CD4-positive, alpha-beta T cell treated with Interleukin-4 for 4 hours (primary cell): Measurements from ENCODE around the gene CZIB.
"Not testable (repeated sequence)": the region's sequence is repeated elsewhere in the genome, so short reads cannot be mapped to it uniquely, and the experiment has no call there.

Experiments
- DNase-seq: peaks from one replicate; pipeline ENCODE4 v3.0.0-alpha.2; 2020

Gene CZIB

DNA sequence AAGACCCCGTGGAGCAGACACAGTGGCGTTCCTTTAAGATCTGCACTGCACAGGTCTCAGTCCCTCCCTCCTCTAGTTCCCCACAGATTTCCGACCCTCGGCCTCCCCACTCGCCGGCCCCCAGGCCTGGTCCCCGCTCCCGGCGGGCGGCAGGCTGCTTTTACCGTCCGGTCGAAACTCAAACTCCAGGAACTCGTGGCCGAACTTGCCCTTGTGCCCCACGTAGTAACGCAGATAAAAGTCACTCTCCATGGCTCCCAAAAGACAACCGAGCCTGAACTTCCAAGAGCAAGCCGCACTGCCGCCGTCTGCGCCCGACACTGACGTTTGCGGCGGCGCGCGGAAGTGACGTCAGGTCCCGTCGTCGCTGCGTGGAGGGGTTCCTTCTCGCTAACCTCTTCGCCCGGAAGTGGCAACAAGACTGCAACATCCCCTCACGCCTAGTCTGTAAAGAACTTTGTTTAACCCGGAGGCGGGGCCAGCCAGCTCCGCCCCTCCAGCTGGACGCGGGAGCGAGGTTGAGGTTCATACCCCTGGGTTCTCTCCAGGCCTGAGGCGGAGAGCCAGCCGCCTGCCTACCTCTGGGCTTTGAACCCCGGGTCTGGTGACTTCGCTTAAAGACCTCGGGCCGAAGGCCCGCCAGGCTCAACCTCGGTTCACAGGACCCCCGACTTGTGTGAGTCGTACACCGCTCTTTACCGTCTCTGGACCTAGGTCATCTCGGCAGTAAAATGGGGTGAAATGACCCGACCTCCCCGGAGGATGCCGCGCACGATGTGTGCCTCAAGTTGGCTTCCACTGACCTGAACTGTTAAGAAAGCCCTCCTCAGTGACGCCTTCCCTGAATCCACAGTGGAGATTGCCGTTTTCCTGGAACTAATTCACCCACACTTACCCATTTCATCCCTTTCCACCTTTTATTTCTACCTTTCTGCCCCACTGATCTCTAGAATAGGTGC, 18.0 kb upstream of the CZIB start, which contains the start of gene MAGOH:
Gene MAGOH, minus strand, starts transcription at position 322 of the 959 bp plus-strand sequence. Its CDS starts 70 bp downstream, at position 252.
- peak; percentile 93 for DNase-seq

- DNase-seq: no peak
Measured at GRCh38 chr1:53237638-53238037, 17.2 kb upstream of the CZIB start.

DNA sequence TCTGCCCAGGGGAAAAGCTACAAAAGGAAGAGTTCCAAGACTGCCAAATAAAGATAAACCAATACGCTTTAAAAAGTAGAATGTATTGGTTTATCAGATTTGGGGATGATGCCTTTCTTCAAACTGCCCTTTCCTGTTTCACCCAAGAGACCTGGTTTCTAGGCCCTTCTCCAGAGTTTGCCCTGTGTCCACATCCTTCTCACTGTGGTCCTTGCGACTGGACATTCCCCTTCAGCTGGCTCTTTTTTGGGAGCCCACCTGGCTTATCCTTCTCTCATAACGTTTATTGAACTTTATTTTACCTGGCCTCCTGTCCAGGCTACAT, 490 bp upstream of the CZIB start:
- no peak for DNase-seq

DNA sequence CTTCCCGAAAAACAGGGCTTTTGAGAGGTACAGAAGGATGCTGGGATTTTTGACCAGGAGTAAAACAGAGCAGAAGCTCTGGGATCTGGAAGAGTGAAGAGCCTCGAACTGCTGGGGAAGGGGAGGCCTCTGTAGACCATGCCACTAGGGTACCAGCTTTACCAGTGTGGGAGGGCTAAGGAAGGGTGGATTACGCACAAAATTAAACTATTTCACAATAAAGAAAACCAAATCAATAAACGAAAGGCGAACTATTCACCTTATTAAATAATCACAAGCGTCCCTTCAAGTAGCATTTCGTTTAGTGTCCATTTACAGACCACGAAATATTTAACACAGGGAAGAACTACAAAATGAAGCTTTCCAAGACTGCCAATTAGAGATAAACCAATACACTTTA, 723 bp downstream of the CZIB start:
- DNase-seq: no peak

DNA sequence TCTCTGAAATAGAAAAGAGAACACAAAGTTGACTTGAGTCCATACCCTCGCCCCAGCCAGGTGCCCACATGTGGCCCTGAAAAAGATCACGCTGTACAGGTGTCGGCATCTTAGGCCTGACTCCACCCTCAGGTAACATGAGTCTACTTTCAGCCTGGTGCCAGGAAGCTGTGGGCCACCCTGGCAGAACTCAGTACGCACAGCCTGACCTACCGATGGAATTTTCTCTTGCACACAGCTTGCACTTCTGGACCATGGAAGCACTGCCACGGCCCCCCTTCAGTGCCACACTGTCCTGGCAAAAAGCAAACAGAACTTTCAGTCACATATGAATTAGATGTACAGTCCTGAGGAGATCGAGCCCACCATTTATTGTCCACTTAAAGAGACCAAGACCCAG, 2.2 kb downstream of the CZIB start:
- DNase-seq: no peak

GRCh38 chr1:53214376-53214940, 6.0 kb downstream of the CZIB start:
- no peak for DNase-seq

- DNase-seq: no peak
Measured at GRCh38 chr1:53210954-53211353, 9.5 kb downstream of the CZIB start.

DNA sequence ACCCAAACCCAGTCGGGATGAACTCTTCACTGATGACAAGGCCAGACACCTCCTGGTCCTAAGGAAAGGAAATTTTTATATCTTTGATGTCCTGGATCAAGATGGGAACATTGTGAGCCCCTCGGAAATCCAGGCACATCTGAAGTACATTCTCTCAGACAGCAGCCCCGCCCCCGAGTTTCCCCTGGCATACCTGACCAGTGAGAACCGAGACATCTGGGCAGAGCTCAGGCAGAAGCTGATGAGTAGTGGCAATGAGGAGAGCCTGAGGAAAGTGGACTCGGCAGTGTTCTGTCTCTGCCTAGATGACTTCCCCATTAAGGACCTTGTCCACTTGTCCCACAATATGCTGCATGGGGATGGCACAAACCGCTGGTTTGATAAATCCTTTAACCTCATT, 10.1 kb downstream of the CZIB start:
- no peak for DNase-seq

DNA sequence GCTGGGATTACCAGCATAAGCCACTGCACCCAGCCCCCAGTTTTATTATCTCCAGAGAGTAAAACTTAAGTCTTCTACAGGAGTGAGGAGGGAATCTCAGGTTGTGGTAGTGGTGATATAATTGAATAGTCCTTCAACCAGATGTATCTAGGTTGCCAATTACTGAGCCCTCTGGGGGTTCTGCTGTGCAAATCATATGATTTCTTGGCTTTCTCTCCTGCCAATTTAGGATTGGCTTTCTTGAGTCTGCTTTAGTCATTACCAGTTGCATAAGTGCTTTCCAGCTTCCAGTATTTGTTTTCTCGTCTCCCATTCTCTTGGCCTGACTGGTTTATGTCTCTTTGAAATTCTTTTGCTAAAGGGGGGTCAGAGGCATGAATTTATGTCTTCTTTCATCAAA, 12.7 kb downstream of the CZIB start:
- no peak for DNase-seq

- no peak for DNase-seq
Measured at GRCh38 chr1:53206735-53207379, 13.6 kb downstream of the CZIB start.

DNA sequence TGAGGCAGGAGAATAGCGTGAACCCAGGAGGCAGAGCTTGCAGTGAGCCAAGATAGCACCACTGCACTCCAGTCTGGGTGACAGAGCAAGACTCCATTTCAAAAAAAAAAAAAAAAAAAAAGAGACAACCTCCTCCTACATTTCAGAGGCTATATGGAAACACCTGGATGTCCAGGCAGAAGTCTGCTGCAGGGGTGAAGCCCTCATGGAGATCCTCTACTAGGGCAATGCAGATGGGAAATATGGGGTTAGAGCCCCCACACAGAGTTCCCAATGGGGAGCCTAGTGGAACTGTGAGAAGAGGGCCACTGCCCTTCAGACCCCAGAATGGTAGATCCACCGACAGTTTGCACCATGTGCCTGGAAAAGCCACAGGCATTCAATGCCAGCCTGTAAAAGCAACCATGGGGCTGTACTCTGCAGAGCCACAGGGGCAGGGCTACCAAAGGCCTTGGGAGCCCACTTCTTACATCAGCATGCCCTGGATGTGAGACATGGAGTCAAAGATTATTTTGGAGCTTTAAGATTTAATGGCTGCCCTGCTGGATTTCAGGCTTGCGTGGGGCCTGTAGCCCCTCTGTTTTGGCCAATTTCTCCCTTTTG, 14.2 kb downstream of the CZIB start:
- DNase-seq: not testable (repeated sequence)

DNA sequence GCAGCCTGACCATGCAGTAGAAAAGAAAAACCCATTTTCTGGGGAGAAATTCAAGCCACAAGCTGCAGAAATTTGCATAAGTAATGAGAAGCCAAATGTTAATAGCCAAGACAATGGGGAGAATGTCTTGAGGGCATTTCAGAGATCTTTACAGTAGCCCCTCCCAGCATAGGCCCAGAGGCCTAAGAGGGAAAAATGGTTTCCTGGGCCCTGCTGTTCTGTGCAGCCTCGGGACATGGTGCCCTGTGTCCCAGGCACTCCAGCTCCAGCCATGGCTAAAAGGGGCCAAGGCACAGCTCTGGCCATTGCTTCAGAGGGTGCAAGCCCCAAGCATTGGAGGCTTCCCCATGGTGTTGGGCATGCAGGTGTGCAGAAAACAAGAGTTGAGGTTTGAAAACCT, 14.9 kb downstream of the CZIB start:
- not testable (repeated sequence) for DNase-seq

DNA sequence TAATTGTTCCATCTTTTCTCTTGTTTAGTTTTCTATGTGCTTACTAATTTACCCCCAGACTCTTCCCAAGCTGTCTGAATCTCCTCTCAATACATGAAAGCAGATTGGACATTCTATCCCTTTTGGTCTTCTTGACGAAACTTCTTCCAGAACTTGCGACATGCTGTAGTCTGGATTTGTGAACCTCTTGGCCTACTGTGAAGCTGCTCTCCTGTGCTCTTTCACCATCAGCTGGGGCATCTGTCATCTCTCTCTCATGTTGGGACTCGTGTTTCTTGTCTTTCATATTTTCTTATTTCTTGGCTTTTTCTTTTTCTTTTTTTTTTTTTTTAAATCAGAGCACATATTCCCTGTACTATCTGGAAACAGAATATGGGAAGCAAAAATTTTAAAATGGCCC, 17.0 kb downstream of the CZIB start:
- no peak for DNase-seq

- DNase-seq: no peak
Measured at GRCh38 chr1:53198241-53198651, 22.2 kb downstream of the CZIB start.

GRCh38 chr1:53197291-53198200, 22.9 kb downstream of the CZIB start:
- no peak for DNase-seq

DNA sequence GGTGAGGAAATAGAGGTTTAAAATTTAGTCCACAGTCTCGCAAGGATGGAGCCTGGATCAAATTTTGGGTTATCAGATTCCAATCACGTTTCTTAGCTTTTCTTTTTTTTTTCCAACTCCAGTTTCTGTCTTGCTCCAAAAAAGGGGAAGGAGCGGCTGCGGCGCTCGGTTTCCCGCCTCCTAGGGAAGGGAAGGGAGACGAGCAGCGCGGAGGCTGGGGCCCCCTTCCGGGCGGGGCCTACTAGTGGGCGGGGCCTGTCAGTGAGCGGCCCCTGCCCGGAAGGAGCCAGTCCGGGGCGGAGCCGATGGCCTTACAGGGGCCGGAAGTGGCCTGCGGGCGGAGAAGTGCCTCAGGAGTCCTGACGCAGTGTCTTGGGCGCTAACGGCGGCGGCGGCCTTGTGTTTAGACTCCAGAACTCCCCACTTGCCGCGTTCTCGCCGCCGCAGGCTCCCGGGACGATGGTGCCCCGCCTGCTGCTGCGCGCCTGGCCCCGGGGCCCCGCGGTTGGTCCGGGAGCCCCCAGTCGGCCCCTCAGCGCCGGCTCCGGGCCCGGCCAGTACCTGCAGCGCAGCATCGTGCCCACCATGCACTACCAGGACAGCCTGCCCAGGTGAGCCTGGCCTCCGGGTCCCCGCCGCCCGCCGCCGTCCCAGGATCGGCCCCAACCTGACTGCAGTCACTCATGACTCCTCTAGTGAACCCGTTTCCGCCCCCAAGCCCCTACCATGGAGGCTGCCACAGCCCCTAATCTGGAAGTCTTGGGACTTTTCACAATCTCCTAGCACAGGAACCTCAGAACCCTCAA, 23.7 kb downstream of the CZIB start, which contains the start of gene CPT2:
Gene CPT2, plus strand, starts transcription at position 340 of the 806 bp plus-strand sequence. Its CDS starts 120 bp downstream, at position 460.
- peak; percentile 90 for DNase-seq

DNA sequence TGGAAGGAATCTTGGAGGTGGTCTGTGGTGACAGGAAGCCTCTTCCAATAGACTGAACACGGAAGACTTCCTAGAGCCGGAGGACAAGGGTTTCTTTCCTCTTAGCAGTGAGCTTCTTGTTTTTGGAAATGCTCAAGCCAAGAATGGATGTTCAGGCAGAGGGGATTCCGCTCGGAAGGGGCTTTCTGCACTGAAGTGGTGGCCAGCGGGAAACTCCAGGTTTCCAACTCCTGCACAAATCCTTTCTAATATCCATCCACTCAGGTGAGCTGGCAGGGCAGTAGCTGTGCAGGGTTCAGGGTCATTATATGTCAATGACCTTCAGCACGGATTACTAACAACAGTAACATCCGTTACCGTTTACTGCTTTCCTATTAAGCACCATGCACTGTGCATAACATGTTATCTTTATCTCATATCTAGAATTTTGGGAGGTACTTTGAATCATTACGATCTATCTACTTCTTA, 24.4 kb downstream of the CZIB start:
- peak; percentile 8 for DNase-seq

GRCh38 chr1:53195246-53196016, 25.0 kb downstream of the CZIB start:
- DNase-seq: no peak

DNA sequence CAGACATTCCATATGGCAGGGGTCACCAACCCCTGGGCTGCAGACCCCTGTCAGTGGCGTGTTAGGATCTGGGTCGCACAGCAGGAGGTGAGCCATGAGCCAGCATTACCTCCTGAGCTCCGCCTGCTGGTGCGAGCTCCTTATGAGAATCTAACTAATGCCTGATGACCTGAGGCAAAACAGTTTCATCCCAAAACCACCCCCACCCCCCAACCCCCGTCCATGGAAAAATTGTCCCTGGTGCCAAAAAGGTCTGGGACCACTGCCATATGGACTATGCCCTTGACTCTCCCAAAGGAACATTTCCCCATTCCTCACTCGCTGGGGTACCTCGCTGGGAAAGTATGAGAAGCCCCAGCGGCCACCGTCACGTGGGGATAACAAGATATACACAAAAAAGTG, 30.2 kb downstream of the CZIB start:
- DNase-seq: no peak

GRCh38 chr1:53189061-53189460, 31.4 kb downstream of the CZIB start:
- DNase-seq: no peak
